Cardiac fibroblast (primary cell): Measurements from ENCODE around the gene DEGS2.
"Not testable (repeated sequence)": the region's sequence is repeated elsewhere in the genome, so short reads cannot be mapped to it uniquely, and the experiment has no call there.

ENCODE experiments used
- DNase-seq, 2 donors: peaks; one replicate each; pipeline versions ENCODE4 v3.0.0 to v3.0.0-alpha.2; 2010; ENCODE audit warnings: low read depth in 2 of 2
- H3K4me3 ChIP-seq, 2 donors: replicated peaks in 1 of 2; 1 replicate in 1 of 2; 2 replicates in 1 of 2; pipeline ENCODE4 v1.5.1; 2011; ENCODE audit warnings: low read depth in 2 of 2, low read length in 2 of 2, mild to moderate bottlenecking in 2 of 2, moderate library complexity in 1 of 2
- CTCF ChIP-seq: IDR thresholded peaks from one replicate; pipeline ENCODE4 v1.5.1; 2011; ENCODE audit warnings: low read depth, mild to moderate bottlenecking, low read length, inconsistent platforms

The DEGS2 gene

GRCh38 chr14:100159865-100160533 lies 554 bp upstream of the DEGS2 start:
- H3K4me3 ChIP-seq: no peak overlapping the region
- DNase-seq: no peak
- no peak for TF ChIP-seq CTCF

- H3K4me3 ChIP-seq: no peak overlapping the region
- no peak for TF ChIP-seq CTCF
- DNase-seq: no peak
Measured at GRCh38 chr14:100158566-100159093, 815 bp downstream of the DEGS2 start.

- not testable (repeated sequence) for DNase-seq, H3K4me3 ChIP-seq
Measured at GRCh38 chr14:100157548-100158232, 1.8 kb downstream of the DEGS2 start.

GRCh38 chr14:100156776-100157175 lies 2.7 kb downstream of the DEGS2 start:
- TF ChIP-seq CTCF: no peak
- DNase-seq: no peak
- H3K4me3 ChIP-seq: no peak overlapping the region

- no peak for TF ChIP-seq CTCF
- no peak overlapping the region for H3K4me3 ChIP-seq
- no peak for DNase-seq
Measured at GRCh38 chr14:100155756-100156616, 3.5 kb downstream of the DEGS2 start.

GRCh38 chr14:100155049-100155621 lies 4.3 kb downstream of the DEGS2 start:
- peak; percentile 72 for TF ChIP-seq CTCF
- no peak overlapping the region for H3K4me3 ChIP-seq
- DNase-seq: peak in 1 of 2 donors; percentile 53
